ENCODE data around the gene TAF5L.

Gene TAF5L

DNA sequence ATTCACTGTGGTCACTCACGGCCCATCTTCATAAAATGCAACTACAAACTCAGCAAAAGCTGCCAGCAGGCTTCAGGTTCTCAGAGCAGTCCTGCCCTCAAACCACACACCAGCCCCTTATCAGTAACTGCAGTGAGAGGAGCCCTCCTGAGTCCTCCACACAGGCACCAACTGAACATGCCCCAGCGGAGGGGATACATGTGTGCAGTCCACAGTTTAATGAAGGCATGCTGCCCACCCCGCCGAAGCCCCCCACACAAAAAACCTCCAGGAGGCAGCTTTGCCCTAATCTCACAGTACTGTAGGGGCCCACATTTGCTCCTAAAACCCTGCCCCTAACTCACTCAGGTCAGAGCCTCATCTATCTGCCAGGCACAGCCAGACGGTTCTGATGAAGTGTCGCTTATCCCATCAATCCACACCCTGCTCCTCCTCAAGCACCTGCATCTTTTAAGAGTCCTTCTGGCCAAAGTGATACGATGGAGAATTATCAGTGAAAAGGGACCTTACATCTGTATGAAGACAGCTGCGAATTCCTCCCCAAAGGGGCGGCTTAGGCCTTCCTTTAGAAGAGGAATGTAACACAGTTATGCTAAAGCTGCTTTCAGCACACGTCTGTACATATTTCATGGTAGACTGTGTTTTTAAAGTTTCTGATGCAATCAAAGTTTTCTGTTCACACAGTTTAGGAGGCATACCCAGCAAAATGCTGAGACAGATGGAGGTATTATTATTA is 70.9 kb downstream of the TAF5L start:
- Histone ChIP-seq H3K27ac (ENCODE audit: low read length) (no peak overlapping the region), H3K9me3 (ENCODE audit: control insufficient read depth in 2 of 2, low read length in 2 of 2) (no peaks in the 10 kb centered on the region), H3K27me3 (ENCODE audit: control insufficient read depth in 1 of 2, insufficient read depth in 2 of 2, low read length in 2 of 2) (no peaks in the 10 kb centered on the region), H3K4me1 (ENCODE audit: control insufficient read depth, insufficient read depth, low read length) (peaks cover 31% of the 10 kb centered on the region), H3K4me3 (ENCODE audit: low read length in 2 of 2) (no peak overlapping the region), H3K36me3 (ENCODE audit: control insufficient read depth in 2 of 2, insufficient read depth in 2 of 2, low read length in 2 of 2) (no peaks in the 10 kb centered on the region), H3K9ac (ENCODE audit: low read length in 2 of 2) (peak overlapping the region in 1 of 2 donors; percentile 5)

DNA sequence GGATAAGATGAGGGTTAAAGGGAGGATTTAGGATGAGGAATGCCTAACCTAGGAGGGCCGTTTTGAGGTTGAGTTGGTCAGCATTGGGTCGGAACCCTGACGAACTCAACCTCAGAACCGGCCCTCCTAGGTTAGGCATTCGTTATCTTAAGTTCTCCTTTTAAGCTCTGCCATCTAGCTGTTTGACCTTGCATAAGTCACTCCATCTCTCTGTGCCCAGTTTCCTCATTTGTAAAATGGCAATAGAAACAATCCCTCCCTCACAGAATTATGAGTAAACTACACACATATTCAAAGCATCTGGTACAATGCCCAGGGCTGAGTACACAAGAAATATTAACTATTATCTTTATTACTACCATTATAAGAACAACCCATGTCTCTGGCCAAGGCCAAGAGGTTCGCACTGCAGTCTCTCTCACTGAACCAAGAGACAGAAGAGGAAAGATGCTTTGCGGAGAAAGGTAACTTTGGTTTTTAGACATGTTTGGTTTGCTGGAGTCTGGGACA is 72.2 kb downstream of the TAF5L start:
- Histone ChIP-seq H3K9me3 (ENCODE audit: control insufficient read depth in 2 of 2, low read length in 2 of 2) (no peaks in the 10 kb centered on the region), H3K27me3 (ENCODE audit: control insufficient read depth in 1 of 2, insufficient read depth in 2 of 2, low read length in 2 of 2) (no peaks in the 10 kb centered on the region), H3K4me1 (ENCODE audit: control insufficient read depth, insufficient read depth, low read length) (peaks cover 27% of the 10 kb centered on the region), H3K27ac (ENCODE audit: low read length) (no peak overlapping the region), H3K9ac (ENCODE audit: low read length in 2 of 2) (peak overlapping the region in 1 of 2 donors; percentile 29), H3K4me3 (ENCODE audit: low read length in 2 of 2) (no peak overlapping the region), H3K36me3 (ENCODE audit: control insufficient read depth in 2 of 2, insufficient read depth in 2 of 2, low read length in 2 of 2) (peaks cover 2 to 3% of the 10 kb centered on the region in 2 donors)

DNA sequence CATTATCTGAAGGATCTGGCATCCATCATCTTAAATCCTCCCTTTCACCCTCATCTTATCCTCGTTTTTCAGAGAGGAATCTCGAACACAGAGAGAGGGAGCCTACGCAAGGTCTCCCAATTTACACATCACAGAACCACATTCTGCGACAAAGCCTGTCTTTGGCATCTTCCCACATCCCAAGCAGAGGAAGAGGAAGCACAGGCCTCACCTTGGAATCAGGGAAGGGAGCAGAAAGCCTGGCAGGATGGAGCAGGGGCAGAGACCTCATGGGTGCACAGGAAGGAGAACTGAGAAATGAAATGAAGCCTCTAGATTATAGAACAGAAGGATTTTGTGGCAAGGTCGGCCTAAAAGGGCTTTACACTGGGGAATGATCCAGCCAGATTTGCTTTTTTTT is 73.2 kb downstream of the TAF5L start:
- Histone ChIP-seq H3K9ac (ENCODE audit: low read length in 2 of 2) (no peak overlapping the region), H3K27ac (ENCODE audit: low read length) (peak overlapping the region; percentile 18), H3K4me1 (ENCODE audit: control insufficient read depth, insufficient read depth, low read length) (peaks cover 27% of the 10 kb centered on the region), H3K27me3 (ENCODE audit: control insufficient read depth in 1 of 2, insufficient read depth in 2 of 2, low read length in 2 of 2) (no peaks in the 10 kb centered on the region), H3K4me3 (ENCODE audit: low read length in 2 of 2) (no peak overlapping the region), H3K36me3 (ENCODE audit: control insufficient read depth in 2 of 2, insufficient read depth in 2 of 2, low read length in 2 of 2) (peaks cover 5% of the 10 kb centered on the region in 2 donors), H3K9me3 (ENCODE audit: control insufficient read depth in 2 of 2, low read length in 2 of 2) (no peaks in the 10 kb centered on the region)

DNA sequence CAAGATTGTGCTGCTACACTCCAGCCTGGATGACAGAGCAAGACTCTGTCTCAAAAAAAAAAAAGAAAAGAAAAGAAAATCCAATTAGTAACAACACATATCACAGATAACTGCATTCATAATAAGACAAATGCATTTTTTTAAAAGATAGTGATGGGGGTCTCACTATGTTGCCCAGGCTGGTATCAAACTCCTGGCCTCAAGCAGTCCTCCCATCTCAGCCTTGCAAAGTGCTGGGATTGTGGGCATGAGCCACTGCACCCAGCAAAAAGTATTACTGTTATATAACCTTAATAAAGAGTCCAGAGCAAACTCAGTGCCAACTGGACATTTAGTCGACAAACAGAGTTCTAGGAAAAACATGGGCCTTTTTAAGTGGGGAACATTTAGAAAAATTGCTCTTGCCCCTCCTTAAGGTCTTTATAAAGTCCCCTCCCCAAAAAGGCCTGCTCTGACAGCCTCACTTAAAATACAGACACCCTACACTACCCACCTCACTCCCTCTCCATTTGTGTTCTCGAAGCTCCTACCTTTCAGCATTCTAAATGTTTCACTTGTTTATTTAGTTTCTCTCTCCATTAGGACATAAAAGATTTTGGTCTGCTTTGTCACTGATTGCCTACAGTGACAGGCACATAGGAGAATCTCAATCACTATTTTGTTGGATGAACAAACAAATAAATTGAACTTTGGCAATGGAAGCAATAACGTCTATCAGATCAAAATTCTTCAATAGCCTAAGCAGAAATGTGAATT is 74.9 kb downstream of the TAF5L start:
- no peak overlapping the region for H3K9ac ChIP-seq (ENCODE audit: low read length in 2 of 2)
- H3K4me3 ChIP-seq (ENCODE audit: low read length in 2 of 2) = no peak overlapping the region
- H3K36me3 ChIP-seq (ENCODE audit: control insufficient read depth in 2 of 2, insufficient read depth in 2 of 2, low read length in 2 of 2) = peaks cover 11 to 13% of the 10 kb centered on the region in 2 donors
- no peaks in the 10 kb centered on the region for H3K27me3 ChIP-seq (ENCODE audit: control insufficient read depth in 1 of 2, insufficient read depth in 2 of 2, low read length in 2 of 2)
- no peaks in the 10 kb centered on the region for H3K9me3 ChIP-seq (ENCODE audit: control insufficient read depth in 2 of 2, low read length in 2 of 2)
- peak overlapping the region; percentile 19 for H3K27ac ChIP-seq (ENCODE audit: low read length)
- peaks cover 16% of the 10 kb centered on the region for H3K4me1 ChIP-seq (ENCODE audit: control insufficient read depth, insufficient read depth, low read length)

DNA sequence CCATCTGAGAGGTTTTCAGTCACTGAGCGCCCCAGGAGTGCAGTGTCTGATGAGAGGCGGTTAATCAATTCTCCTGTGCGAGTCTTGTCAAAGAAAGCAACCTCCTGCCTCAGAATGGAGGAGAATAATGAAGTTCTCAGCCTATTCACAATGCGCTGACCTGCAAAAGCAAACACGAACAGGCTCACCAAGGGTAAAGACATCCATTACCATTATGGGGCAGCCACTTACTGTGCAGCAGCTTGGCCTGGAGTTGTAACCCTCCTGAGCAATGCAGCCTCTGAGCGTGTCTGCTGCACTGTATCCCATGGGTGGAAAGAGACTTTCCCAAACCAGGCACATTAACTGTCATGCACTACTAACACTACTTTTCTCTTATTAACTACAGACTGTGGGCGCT is 78.4 kb downstream of the TAF5L start:
- H3K27me3 ChIP-seq (ENCODE audit: control insufficient read depth in 1 of 2, insufficient read depth in 2 of 2, low read length in 2 of 2) = no peaks in the 10 kb centered on the region
- peaks cover 28 to 29% of the 10 kb centered on the region in 2 donors for H3K36me3 ChIP-seq (ENCODE audit: control insufficient read depth in 2 of 2, insufficient read depth in 2 of 2, low read length in 2 of 2)
- no peak overlapping the region for H3K9ac ChIP-seq (ENCODE audit: low read length in 2 of 2)
- no peaks in the 10 kb centered on the region for H3K4me1 ChIP-seq (ENCODE audit: control insufficient read depth, insufficient read depth, low read length)
- H3K27ac ChIP-seq (ENCODE audit: low read length) = no peak overlapping the region
- H3K4me3 ChIP-seq (ENCODE audit: low read length in 2 of 2) = no peak overlapping the region
- no peaks in the 10 kb centered on the region for H3K9me3 ChIP-seq (ENCODE audit: control insufficient read depth in 2 of 2, low read length in 2 of 2)

DNA sequence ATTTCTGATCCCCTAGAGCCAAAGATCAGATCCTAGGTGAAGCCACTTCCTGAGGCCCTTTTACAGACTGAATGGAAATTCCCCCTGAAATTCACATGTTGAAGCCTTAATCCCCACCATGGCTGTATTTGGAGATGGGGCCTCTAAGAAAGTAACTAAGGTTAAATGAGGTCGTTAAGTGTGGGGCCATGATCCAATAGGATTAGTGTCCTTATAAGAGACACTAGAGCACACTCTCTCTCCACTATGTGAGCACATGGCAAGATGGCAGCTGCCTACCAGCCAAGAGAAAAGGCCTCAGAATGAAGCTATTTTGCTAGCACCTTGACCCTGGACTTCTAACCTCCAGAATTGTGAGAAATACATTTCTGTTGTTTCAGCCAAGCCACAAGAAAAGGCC is 81.3 kb downstream of the TAF5L start:
- Histone ChIP-seq H3K36me3 (ENCODE audit: control insufficient read depth in 2 of 2, insufficient read depth in 2 of 2, low read length in 2 of 2) (peaks cover 40 to 46% of the 10 kb centered on the region in 2 donors), H3K4me3 (ENCODE audit: low read length in 2 of 2) (no peak overlapping the region), H3K27ac (ENCODE audit: low read length) (no peak overlapping the region), H3K4me1 (ENCODE audit: control insufficient read depth, insufficient read depth, low read length) (no peaks in the 10 kb centered on the region), H3K9me3 (ENCODE audit: control insufficient read depth in 2 of 2, low read length in 2 of 2) (no peaks in the 10 kb centered on the region), H3K9ac (ENCODE audit: low read length in 2 of 2) (no peak overlapping the region), H3K27me3 (ENCODE audit: control insufficient read depth in 1 of 2, insufficient read depth in 2 of 2, low read length in 2 of 2) (no peaks in the 10 kb centered on the region)
